ENCODE data around the gene PSD2. TPM values are rescaled to one million over a fixed set of nuclear protein-coding genes. Genes with fewer than 3 reads are reported as not detected.
"Not testable (repeated sequence)": the region's sequence is repeated elsewhere in the genome, so short reads cannot be mapped to it uniquely, and the experiment has no call there.

Gene PSD2
- total RNA-seq, 1 donor from 2014 or later, result 0.24 TPM

DNA sequence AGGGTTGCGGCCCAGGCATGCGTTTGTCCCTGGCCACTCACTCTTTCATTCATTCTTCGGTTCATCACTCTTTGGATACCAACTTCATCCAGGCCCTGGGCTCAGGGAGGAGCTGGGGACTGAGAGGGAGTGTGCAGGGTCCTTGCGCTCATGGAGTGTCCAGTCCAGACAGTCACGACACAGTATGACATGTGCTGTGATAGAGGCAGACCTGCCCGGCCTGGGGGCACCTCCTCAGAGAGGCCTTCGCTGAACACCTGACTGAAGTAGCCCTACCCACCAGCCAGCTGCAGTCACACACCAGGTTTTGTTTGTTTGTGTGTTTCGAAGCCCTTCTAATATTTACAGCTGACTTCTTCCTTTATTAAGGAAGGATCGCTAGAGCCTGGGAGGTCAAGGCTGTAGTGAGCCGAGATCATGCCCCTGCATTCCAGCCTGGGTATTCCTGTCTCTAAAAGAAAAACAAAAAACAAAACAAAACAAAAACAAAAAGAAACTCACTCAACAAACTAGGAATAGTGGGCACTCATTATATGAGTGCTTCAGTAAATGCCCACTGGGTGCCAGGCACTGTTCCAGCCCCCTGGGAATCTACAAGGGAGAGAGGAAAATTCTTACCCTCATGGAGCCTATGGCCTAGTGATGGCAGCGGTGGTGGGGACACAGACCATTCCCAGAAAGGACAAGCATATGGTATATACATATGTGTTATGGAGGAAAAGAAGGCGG, 6.3 kb upstream of the PSD2 start:
- no peak for DNase-seq (ENCODE audit: low spot score)

DNA sequence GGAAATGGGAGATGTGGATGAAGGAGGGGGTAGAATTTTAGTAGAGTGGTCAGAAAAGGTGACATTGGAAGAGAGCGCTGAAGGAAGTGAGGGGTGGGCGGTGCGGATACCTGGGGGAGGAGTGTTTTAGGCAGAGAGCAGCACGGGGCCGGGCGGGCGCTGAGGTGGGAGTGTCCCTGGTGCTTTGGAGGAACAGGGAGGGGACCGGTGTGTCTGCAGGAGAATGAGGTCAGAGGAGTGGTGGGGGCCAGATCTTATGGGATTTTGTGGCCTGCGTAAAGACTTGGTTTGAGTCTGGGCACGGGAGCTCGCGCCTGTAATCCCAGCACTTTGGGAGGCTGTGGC, 5.8 kb upstream of the PSD2 start:
- DNase-seq (ENCODE audit: low spot score), result no peak

DNA sequence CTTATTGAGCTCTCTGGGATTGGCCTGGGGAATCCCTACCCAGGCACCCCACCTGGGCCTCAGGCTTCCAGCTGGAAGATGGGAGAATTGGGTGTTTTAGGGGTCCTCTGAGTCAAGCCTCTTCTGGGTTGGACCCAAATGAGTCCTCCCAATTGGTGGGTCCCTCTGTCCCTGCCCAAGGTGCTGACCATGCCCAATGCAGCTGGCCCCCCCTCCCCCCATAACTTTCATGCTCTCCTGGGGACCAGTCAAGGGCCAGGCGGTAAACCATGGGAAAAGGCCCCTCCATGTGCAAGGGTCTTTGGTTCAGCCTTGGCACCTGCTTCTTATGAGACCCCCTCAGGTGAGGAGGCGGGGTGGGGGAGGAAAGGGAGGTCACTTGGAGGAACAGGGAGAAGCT, 3.4 kb upstream of the PSD2 start:
- DNase-seq (ENCODE audit: low spot score), result no peak

DNA sequence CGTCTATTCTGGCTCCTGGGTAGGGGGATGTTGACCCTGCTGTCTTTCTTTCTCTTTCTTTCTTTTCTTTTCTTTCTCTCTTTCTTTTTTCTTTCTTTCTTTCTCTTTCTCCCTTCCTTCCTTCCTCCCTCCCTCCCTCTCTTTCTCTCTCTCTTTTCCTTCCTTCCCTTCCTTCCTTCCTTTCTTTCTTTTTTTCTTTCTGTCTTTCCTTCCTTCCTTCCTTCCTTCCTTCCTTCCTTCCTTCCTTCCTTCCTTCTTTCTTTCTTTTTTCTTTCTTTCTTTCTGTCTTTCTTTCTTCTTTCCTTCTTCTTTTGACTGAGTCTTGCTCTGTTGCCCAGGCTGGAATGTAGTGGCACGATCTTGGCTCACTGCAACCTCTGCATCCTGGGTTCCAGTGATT, 3.0 kb upstream of the PSD2 start:
- DNase-seq (ENCODE audit: low spot score), result not testable (repeated sequence)

DNA sequence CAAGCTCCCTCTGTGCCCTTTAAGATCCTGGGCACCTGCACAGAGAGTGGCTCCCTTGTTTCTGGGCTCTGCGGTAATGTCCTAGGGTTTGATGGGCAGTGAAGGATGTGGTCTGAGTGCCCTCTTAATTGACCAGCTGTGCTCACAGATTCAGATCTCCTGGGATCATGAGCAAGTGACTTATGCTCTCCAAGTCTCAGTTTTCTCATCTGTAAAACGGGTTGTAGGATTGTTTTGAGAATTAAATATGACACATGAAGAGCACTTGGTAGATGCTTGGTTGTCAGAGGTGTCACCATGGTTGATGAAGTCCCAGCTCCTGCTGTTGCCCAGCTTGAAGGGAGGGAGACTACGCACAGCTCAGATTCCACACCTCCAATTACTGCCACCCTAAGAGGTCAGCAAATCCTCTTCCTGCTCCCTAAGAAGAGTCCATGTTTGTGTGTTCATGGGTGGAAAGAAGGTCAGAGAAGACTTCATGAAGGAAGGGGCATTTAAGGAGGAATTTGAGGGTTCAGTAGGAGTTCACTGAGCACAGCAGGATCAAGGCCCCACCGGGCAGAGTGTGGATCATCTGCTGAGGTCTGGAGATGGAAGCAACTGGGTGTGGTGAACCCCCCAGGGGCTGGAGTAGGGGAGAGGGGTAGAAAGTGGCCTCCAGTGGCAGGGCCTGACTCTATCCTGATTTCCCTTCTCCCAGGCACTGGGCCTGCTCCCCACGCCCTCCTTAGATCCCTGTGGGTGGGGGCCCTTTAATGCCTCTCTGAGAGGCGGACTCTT, 1.4 kb upstream of the PSD2 start:
- no peak for DNase-seq (ENCODE audit: low spot score)

DNA sequence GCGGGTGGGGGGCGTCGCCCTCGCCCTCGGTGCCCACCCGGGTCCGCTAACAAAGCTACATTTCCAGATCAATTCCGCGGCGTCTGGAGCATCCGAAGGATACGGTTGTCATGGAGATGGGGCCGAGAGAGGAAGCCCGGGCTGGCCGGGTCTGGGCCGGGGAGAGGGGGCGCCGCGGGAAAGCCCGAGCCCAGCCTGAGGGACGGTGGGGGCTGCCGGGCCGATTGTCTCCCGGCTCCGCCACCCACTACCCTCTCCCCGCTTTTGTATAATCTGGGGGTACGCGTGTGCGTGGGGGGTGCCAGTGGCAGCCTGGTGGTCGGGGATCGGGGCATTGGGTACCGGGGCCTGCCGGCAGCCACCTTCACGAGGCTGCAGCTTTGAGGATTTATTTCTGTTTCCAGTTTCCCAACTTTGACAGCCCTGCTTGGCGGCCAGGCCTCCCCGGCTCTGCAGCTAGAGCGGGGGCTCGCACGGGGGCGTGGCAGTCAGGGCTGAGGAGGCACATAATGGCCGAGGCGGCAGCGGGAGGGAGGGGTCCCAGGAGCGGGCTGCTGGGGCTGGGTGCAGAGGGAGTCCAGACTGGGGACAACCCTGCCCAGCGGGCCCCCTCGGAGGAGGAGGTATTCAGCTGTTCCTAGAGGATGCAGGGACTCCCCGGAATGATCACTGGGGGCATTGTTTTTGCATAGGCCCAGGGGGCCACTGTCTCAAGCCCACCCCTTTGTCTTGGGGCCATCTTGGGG, 626 bp downstream of the PSD2 start:
- DNase-seq (ENCODE audit: low spot score), result no peak

DNA sequence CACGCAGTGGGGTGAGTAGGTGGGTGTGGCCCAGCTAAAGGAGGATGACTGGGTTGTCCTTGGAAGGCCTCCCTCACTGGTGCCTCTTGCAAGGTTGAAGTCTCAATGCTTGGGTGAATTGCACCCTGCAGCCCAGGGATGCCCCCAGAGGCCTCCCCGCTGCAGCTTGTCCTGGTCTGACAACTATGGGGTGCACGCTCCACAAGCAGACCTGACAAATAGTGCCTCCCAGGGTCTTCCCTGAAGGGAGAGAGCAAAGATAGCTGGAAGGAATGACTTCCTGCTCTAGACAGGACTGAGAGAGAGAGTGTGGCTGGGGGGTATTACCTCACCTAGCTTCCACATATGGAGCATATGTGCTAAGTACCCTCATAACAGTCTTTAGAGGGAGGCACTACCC, 1.7 kb downstream of the PSD2 start:
- DNase-seq (ENCODE audit: low spot score), result no peak

DNA sequence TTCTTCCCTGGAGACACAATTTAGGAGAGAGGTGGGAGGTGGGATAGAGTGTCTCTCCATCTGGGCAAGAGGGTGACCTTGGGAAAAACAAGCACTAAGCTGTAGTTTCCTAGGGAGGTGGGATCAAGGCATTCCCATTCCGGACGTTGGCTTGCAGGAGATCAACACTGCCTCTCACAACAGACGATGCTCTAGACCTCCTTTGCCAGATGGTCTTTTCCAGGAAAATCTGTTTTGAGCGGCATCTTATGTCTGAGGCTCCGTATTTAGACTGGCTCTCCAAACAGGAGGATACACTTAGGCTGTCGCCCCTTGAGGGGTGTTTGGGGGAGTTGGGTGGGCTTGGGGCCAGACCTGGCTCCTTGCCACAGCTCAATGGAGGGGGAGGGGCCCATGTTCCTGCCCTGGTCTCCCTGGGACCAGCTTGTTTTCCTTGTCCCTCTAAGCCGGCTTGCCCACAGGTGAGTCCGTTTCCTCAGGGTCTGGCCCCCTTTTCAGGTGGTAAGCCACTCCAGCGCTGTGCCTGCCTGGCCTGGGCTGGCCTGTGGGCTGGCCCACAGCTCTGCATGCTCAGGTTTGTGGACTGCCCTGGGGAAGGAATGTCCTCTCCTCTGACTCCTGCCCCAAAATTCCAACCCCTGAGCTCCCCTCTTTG, 2.4 kb downstream of the PSD2 start:
- no peak for DNase-seq (ENCODE audit: low spot score)

DNA sequence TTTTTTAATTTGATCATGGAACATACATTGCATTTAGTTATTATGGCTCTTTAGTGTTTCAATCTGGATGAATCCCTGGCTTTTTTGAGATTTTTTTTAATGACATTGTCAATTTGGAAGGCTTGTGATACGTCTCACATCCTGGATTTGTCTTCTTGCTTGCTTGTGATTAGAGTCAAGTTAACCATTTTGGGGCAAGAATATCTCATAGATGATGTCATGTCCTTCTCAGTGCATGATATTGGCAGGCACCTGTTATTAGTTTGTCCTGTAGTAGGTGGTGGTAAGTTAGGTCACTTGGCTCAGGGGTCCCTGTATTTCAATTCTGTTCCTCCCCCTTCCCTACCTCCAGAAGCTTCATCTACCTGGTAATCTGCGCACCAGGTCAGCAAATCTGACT, 3.3 kb downstream of the PSD2 start:
- DNase-seq (ENCODE audit: low spot score), result no peak

DNA sequence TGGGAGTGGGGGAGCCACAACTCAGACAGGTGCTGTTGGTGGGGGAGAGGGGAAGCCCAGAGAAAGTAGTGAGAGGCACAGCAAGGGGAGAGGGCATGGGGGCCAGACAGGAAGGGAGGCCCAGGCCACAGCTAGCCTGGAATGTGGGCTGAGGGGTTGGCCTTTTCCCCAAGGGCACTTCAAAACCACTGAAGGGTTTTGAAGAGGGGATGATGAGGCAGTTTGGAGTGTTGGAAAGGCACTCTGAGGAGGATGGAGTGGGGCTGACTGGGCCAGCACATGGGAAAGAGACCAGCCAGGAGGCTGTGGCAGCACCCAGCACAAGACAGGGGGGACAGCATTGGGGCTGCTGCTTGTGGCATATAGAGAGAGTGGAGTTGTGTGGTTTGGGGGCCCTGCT, 3.8 kb downstream of the PSD2 start:
- DNase-seq (ENCODE audit: low spot score), result no peak

DNA sequence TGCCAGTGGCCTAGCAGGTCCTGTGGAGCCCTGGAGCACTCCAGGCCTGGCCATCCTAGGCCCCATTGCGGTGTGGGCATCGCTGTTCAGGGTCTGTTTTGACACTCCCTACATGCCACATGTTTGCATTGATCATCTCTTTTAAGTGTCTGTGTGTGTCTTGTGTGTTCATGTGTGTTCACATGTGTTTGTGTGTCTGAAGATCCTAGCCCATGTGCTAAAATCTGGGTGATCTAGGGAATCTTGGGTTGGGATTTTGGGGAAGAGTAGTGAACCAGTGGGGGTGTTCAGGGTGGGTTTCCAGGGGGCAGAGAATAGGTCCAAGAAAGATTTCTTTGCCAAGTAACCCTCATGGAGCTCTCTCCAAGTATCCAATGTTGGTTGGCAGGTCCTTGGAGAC, 8.4 kb downstream of the PSD2 start:
- DNase-seq (ENCODE audit: low spot score), result no peak

DNA sequence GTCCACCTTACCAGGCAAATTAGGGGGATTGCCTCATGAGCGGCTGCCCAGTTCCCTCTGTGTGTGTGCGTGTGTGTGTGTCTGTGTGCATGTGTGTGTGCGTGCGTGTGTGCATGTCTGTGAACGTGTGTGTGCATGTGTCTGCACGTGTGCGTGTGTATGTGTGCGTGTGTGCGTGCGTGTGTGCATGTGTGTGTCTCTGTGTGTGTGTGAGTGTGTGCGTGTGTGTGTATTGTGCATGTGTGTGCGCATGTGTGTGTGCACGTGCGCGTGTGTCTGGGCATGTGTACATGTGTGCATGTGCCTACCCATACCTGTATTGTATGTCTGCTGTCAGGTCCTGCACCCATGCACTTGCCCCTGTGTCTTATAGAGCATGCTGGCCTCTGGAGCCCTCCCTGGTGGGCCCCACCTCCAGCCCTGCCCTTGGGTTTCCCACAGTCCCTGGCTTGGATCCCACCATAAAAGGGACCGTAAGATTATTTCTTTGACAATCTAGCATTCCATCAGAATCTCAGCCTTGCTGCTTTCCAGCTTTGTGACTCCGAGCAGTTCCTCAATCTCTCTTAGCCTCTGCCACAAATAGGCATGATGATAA, 9.3 kb downstream of the PSD2 start:
- no peak for DNase-seq (ENCODE audit: low spot score)

DNA sequence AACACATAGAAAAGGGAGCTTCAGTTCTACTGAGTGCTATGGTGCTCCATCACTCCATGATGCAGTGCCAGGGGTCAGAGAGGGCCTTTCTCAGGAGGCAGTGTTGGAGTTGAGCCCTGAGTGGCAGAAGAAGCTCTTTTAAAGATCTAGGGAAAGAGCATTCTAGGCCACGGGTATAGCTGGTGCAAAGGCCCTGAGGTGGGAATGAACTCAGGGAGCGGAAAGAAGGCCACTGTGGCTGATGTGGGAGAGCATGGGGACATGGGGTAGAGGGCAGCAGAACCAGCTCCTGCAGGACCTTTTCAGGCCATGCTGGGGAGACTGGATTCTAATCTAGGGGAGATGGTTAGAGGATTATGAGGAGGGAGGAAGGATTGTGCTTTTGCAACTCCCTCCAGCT, 9.9 kb downstream of the PSD2 start:
- no peak for DNase-seq (ENCODE audit: low spot score)

DNA sequence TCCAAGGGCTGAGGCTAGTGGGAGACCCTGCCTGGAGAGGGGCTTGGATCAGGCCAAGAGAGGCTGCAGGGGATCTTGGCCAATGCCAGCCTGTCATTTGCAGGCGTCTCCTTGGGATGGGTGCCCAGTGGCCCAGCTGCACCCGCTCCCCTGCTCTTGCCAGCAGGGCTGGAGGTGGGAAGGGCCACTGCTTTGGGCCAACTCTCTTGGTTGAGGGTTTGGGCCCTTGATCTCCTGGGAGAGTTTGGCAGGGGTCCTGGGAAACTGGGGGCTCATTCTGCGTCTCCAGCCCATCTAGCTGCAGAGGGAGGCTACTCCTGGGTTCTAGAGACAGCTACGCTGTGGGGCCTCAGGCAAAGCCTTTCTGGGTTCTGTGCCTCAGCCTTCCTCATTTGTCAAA, 10.5 kb downstream of the PSD2 start:
- DNase-seq (ENCODE audit: low spot score), result no peak

DNA sequence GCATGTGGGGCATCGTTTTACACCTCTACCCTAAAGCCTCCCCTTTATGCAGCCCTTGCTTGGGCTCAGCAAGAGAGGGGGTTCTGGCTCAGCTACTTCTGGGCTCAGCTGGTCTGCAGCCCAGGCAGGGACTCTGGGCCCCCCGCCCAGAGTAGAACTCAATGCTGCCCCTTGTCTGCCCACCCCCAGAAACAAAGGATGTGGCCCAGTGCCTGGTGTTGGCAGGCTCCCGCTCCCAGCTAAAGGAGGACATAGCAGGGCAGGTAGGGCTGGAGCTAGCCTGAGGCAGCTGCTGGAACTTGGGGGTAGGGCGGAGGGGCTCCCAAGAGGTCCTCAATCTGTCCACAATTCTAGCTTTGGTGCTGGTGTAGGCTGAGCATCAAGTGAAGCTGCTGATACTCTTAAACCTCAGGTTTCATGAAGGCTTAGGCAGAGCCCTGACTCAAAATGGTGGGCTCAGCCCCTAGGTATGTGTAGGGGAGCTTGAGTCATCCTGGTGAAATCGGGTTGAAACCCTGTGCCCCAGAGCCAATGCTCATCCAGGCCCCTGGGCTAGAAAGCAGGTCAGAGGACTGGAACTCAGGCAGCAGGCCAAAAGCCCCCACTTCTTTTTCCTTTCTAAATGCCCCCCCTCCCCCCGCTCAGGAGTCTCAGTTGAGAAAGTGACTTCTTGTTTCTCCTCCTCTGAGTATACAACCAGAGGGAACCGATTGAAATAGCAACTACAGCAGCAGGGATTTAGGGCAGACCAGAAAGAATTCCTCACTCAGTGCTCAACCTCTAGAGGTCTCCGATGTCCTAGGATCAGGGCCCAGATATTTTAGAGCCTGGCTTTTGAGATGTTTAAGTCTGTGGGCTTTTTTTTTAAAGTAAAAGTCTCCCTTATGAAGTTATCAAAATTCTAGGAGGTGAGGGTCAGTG, 11.4 kb downstream of the PSD2 start:
- no peak for DNase-seq (ENCODE audit: low spot score)

DNA sequence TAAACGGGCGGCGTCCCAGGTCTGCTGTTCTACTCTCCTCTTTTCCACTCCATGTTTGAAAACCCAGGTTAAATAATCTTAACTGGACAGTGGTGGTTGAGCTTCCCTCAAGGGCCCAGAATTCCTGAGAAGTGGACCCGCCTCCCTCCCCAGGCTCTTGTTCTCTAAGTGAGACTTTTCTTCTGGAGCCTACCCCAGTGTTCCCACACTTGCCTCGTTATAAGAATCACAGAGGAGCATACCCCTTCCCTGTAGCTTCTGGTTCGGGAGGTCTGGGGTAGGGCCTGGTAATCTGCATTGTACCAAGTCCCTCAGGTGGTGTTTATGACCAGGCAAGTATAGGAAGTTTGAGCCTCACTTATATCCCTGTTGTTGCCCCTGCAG, 12.0 kb downstream of the PSD2 start:
- DNase-seq (ENCODE audit: low spot score), result no peak

DNA sequence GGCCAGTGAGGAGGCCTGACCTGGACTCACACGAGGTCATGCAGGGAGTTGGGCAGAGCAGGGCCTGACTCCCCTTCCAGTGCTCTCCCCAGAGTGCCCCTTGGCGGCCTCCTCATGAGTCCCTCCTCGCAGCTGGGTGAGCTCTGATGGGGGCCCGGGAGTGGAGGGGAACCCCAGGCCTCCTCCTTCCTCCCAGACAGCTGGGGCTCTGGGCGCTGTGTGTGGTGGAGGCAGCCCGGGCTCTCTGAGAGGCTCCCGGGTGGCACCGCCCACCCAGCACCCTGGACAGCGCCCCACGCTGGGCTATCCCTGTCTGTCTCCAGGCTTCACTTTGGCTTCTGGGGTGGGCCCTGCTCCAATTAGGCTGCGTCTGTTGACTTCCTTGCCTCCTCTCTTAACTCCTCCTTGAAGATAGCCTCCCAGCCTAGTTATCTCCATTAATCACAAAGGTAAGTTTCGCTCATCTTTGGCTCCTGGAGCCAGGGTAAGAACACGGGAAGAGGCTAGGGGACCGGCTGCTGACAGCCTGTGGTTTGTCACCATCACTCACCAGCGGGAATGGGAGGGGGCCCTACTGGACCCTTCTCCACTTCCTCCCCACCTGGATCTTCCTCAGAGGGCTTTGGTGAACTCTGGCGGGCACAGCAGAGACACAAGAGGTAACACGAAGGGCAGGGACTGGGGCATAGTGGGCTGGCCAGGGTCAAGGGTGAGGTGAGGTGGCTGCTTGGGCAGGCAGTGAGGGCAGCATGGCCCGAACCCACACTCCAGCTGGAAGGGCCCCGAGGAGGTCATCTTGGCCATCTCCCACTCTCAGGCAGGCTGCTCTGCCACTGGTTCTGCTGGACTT, 13.1 kb downstream of the PSD2 start:
- peak; percentile 42 for DNase-seq (ENCODE audit: low spot score)

DNA sequence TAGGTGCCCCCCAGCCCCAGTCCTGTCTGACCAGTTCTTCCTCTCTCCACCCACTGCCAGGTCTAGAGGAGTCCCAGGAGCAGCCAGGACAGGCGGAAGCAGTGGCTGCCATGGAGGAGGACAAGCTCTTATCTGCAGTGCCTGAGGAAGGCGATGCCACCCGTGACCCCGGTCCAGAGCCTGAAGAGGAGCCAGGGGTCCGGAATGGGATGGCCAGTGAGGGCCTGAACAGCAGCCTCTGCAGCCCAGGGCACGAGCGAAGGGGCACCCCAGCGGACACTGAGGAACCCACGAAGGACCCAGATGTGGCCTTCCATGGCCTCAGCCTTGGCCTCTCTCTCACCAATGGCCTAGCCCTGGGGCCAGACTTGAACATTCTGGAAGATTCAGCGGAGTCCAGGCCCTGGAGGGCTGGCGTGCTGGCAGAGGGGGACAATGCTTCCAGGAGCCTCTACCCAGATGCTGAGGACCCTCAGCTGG, 13.8 kb downstream of the PSD2 start:
- DNase-seq (ENCODE audit: low spot score), result no peak

All from umbilical cord (tissue), 2 donors.